ENCODE results near the gene OR2D3.

DNA sequence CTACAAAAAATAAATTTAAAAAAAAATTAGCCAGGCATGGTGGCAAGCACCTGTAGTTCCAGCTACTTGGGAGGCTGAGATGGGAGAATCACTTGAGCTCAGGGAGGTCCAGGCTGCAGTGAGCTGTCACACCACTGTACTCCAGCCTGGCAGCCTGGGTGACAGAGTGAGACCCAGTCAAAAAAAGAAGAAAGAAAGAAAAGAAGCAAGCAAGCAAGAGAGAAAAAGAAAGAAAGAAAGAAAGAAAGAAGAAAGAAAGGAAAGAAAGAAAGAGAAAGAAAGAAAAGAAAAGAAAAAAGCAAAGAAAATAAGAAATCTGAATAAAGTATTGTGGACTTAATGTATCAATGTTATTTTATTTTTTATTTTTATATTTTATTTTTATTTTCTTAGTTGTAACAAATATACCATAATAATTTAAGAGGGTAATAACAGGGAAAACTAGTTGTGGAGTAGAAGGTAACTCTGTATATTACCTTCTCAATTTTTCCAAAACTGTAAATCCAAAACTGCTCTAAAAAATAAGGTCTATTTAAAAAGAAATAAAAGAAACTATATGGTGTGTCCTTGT, 4.3 kb downstream of the OR2D3 start:
- no peak for TF ChIP-seq GATA2 (IDR thresholded peaks at IDR 0.05; ENCODE audit: low read depth, low read length)
- no peak for TF ChIP-seq GATA3 (IDR thresholded peaks at IDR 0.05; ENCODE audit: low read depth, low read length)

Data from SH-SY5Y (cell line).